Type B pancreatic cell (in vitro differentiated cells): ENCODE results near the gene PPP1R1B. TPM values are rescaled to one million over a fixed set of nuclear protein-coding genes. Genes with fewer than 3 reads are reported as not detected.

Experiments
- DNase-seq: peaks from one replicate; pipeline ENCODE4 v3.0.0; 2021; ENCODE audit warnings: mixed read lengths; ENCODE audit not compliant: unreplicated experiment; ENCODE audit errors: extremely low spot score
- H3K27ac Mint-ChIP-seq: 2 replicates; pipeline ENCODE4 v1.8.0; 2021; ENCODE audit warnings: mild to moderate bottlenecking, mixed read lengths
- H3K27me3 Mint-ChIP-seq: 2 replicates; pipeline ENCODE4 v1.8.0; 2021; ENCODE audit warnings: mixed read lengths
- H3K36me3 Mint-ChIP-seq: 2 replicates; pipeline ENCODE4 v1.8.0; 2021; ENCODE audit warnings: mixed read lengths
- H3K4me1 Mint-ChIP-seq: one replicate; pipeline ENCODE4 v1.8.0; 2021; ENCODE audit warnings: mixed read lengths; ENCODE audit not compliant: unreplicated experiment
- H3K4me3 Mint-ChIP-seq: 2 replicates; pipeline ENCODE4 v1.8.0; 2021; ENCODE audit warnings: mild to moderate bottlenecking, mixed read lengths
- H3K9me3 Mint-ChIP-seq: 2 replicates; pipeline ENCODE4 v1.8.0; 2021; ENCODE audit warnings: mixed read lengths
- long read RNA-seq: library from polyadenylated mRNA; unstranded; transcript quantifications from one replicate; pipeline ENCODE4 v2.0.0, GENCODE V29; 2020
- total RNA-seq: library from RNA; stranded (reverse); gene quantifications from 2 replicates; pipeline ENCODE4 v1.2.1, GENCODE V29; 2021; ENCODE audit warnings: low replicate concordance
- TF ChIP-seq, protein P1 (sequence below): fragments of 200-600 bp; sonication (generic); conservative IDR thresholded peaks from 2 replicates; pipeline ENCODE4 v1.5.0; 2021; ENCODE audit warnings: antibody characterized with exemption, mild to moderate bottlenecking

The PPP1R1B gene
- total RNA-seq: 1.8 and 3.7 TPM in 2 replicates
- long read RNA-seq, partial matches to known transcripts: 0 of 1 reads
- long read RNA-seq, other reads (novel, unspliced or antisense): 0 of 1 reads

- Mint-ChIP-seq H3K9me3 (no peaks in the 10 kb centered on the region), H3K4me3 (peak within 1 kb of the TSS; percentile 84), H3K27me3 (peaks cover 62% of the 10 kb centered on the region), H3K36me3 (no peaks in the 10 kb centered on the region), H3K27ac (no peak within 1 kb of the TSS), H3K4me1 (peaks cover 11% of the 10 kb centered on the region)
- TF ChIP-seq, protein P1, sequence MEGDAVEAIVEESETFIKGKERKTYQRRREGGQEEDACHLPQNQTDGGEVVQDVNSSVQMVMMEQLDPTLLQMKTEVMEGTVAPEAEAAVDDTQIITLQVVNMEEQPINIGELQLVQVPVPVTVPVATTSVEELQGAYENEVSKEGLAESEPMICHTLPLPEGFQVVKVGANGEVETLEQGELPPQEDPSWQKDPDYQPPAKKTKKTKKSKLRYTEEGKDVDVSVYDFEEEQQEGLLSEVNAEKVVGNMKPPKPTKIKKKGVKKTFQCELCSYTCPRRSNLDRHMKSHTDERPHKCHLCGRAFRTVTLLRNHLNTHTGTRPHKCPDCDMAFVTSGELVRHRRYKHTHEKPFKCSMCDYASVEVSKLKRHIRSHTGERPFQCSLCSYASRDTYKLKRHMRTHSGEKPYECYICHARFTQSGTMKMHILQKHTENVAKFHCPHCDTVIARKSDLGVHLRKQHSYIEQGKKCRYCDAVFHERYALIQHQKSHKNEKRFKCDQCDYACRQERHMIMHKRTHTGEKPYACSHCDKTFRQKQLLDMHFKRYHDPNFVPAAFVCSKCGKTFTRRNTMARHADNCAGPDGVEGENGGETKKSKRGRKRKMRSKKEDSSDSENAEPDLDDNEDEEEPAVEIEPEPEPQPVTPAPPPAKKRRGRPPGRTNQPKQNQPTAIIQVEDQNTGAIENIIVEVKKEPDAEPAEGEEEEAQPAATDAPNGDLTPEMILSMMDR: no peak
- no peak for DNase-seq
Measured at GRCh38 chr17:39626171-39627046, at the start of gene PPP1R1B. TSS of gene PPP1R1B (plus strand) at chr17:39626952. CDS start at chr17:39627393, 441 bp downstream.

GRCh38 chr17:39578272-39578671 lies 48.5 kb upstream of the PPP1R1B start:
- H3K36me3 Mint-ChIP-seq: no peaks in the 10 kb centered on the region
- H3K27me3 Mint-ChIP-seq: peaks cover 46% of the 10 kb centered on the region
- H3K27ac Mint-ChIP-seq: no peak overlapping the region
- no peak overlapping the region for H3K4me3 Mint-ChIP-seq
- H3K9me3 Mint-ChIP-seq: no peaks in the 10 kb centered on the region
- H3K4me1 Mint-ChIP-seq: peaks cover 25% of the 10 kb centered on the region
- DNase-seq: no peak
- TF ChIP-seq, protein P1: no peak

- no peak for DNase-seq
- Mint-ChIP-seq H3K36me3 (no peaks in the 10 kb centered on the region), H3K4me1 (peaks cover 20% of the 10 kb centered on the region), H3K9me3 (no peaks in the 10 kb centered on the region), H3K27ac (peak overlapping the region; percentile 48), H3K4me3 (peak overlapping the region; percentile 65), H3K27me3 (peaks cover 52% of the 10 kb centered on the region)
- TF ChIP-seq, protein P1: no peak
Measured at GRCh38 chr17:39579318-39580081, 47.3 kb upstream of the PPP1R1B start.

DNA sequence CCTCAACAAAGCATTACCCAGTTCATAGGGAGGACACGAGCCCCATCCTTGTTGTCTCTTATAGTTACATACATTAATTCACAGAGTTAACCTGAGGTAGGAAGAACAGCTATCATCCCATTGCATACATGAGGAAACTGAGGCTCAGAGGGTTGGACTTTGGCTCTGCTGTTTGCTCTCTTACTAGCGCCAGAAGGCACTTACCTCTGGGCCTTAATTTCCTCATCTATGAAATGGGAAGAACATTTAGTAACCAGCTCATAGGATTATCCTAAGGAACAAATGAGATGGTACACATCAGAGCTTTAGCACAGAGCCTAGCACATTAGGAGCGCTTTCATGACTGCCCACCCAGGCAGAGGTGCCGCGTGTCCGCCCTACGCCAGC lies 46.7 kb upstream of the PPP1R1B start:
- DNase-seq: no peak
- Mint-ChIP-seq H3K9me3 (no peaks in the 10 kb centered on the region), H3K4me1 (peaks cover 16% of the 10 kb centered on the region), H3K36me3 (no peaks in the 10 kb centered on the region), H3K27ac (no peak overlapping the region), H3K4me3 (no peak overlapping the region), H3K27me3 (peaks cover 55% of the 10 kb centered on the region)
- TF ChIP-seq, protein P1: no peak

- DNase-seq: no peak
- Mint-ChIP-seq H3K4me3 (no peak overlapping the region), H3K27ac (no peak overlapping the region), H3K4me1 (peaks cover 14% of the 10 kb centered on the region), H3K27me3 (peaks cover 50% of the 10 kb centered on the region), H3K36me3 (no peaks in the 10 kb centered on the region), H3K9me3 (no peaks in the 10 kb centered on the region)
- TF ChIP-seq, protein P1: no peak
Measured at GRCh38 chr17:39581071-39581758, 45.5 kb upstream of the PPP1R1B start.
